Measurements from ENCODE around the gene KCNN2.

Gene KCNN2

GRCh38 chr5:114544561-114544960, 182.7 kb downstream of the KCNN2 start:
- no peak for DNase-seq (ENCODE audit: low spot score)

Measured in AG08396 (cell line).